Endodermal cell (in vitro differentiated cells): ENCODE data around the gene VAV1. TPM values are rescaled to one million over a fixed set of nuclear protein-coding genes. Genes with fewer than 3 reads are reported as not detected.
"Not testable (repeated sequence)": the region's sequence is repeated elsewhere in the genome, so short reads cannot be mapped to it uniquely, and the experiment has no call there.

ENCODE experiments used
- DNase-seq: peaks from one replicate; pipeline ENCODE4 v3.0.0-alpha.2; 2017
- H3K27ac ChIP-seq: 2 replicates; pipeline ENCODE4 v1.5.1; 2013; ENCODE audit warnings: mild to moderate bottlenecking, low read depth, low read length, moderate library complexity
- H3K27me3 ChIP-seq: 2 replicates; pipeline ENCODE4 v1.6.1; 2013; ENCODE audit warnings: mild to moderate bottlenecking, low read length, moderate library complexity; ENCODE audit not compliant: insufficient read depth, control insufficient read depth, poor library complexity, severe bottlenecking
- H3K36me3 ChIP-seq: 2 replicates; pipeline ENCODE4 v1.7.0; 2013; ENCODE audit warnings: mild to moderate bottlenecking, low read length, moderate library complexity; ENCODE audit not compliant: control insufficient read depth, insufficient read depth
- H3K4me1 ChIP-seq: one replicate; pipeline ENCODE4 v1.7.0; 2013; ENCODE audit warnings: low read length; ENCODE audit not compliant: control insufficient read depth, insufficient read depth
- H3K4me3 ChIP-seq: 2 replicates; pipeline ENCODE4 v1.5.1; 2013; ENCODE audit warnings: mild to moderate bottlenecking, low read length, moderate library complexity
- H3K9ac ChIP-seq: 2 replicates; pipeline ENCODE4 v1.6.1; 2013; ENCODE audit warnings: mild to moderate bottlenecking, low read length, moderate library complexity; ENCODE audit not compliant: poor library complexity, severe bottlenecking; ENCODE audit errors: extremely low read depth
- H3K9me3 ChIP-seq: 2 replicates; pipeline ENCODE4 v1.6.1; 2013; ENCODE audit warnings: mild to moderate bottlenecking, low read length, moderate library complexity; ENCODE audit not compliant: control insufficient read depth
- H3K27ac Mint-ChIP-seq: 2 replicates; pipeline ENCODE4 v1.8.0; 2020; ENCODE audit warnings: mixed read lengths
- H3K27me3 Mint-ChIP-seq: 2 replicates; pipeline ENCODE4 v1.8.0; 2021; ENCODE audit warnings: mild to moderate bottlenecking, mixed read lengths; ENCODE audit not compliant: insufficient read depth
- H3K36me3 Mint-ChIP-seq: 2 replicates; pipeline ENCODE4 v1.8.0; 2020; ENCODE audit warnings: low read depth, mixed read lengths
- H3K4me1 Mint-ChIP-seq: 2 replicates; pipeline ENCODE4 v1.8.0; 2020; ENCODE audit warnings: mixed read lengths
- H3K4me3 Mint-ChIP-seq: 2 replicates; pipeline ENCODE4 v1.8.0; 2020; ENCODE audit warnings: mild to moderate bottlenecking, moderate library complexity, mixed read lengths
- H3K9me3 Mint-ChIP-seq: 2 replicates; pipeline ENCODE4 v1.8.0; 2020; ENCODE audit warnings: mild to moderate bottlenecking, mixed read lengths
- whole genome bisulfite sequencing, 2 experiments: methylation state at CpG; one replicate each; pipeline versions ENCODE4 v1.1.5 to v1.1.7; 2013; ENCODE audit warnings: missing lambda C conversion rate in 2 of 2, mixed read lengths in 1 of 2; ENCODE audit not compliant: insufficient coverage in 1 of 2, insufficient read length in 1 of 2; 5-methylcytosine and 5-hydroxymethylcytosine counted together
- total RNA-seq, 2 donors: library from RNA; stranded (reverse); fragmentation: NEBNext Ultra II Directional in 1 of 2; extraction: Animal tissue kit (Norgen Biotek cat#: 25700) in 1 of 2; gene quantifications; 2 replicates in 1 of 2; 3 replicates in 1 of 2; pipeline ENCODE4 v1.2.1, GENCODE V29; 2021
- TF ChIP-seq, protein P1 (sequence below): fragments of 200-600 bp; sonication (generic); conservative IDR thresholded peaks from 2 replicates; pipeline ENCODE4 v1.5.0; 2021; ENCODE audit warnings: antibody characterized with exemption, mild to moderate bottlenecking

The VAV1 gene
- total RNA-seq, 2 donors from 2014 or later: not detected

DNA sequence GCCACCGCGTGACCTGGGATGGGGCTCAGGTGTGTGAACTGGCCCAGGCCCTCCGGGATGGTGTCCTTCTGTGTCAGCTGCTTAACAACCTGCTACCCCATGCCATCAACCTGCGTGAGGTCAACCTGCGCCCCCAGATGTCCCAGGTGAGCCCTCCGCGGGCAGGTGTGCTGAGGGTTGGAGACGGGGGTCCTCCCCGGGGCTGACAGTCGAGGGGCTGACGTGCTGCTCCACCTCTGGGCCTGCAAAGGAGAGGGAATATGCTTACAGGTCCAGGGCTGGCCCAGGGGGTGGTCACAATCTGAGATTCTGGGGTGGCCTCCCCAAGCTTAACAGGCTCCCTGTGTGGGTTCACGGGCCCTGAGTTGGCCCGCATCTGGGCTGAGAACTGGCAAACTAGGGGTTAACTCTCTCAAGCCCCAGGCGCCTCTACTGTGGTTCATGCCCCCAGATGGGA lies 386 bp downstream of the VAV1 start:
- Mint-ChIP-seq H3K9me3 (no peaks in the 10 kb centered on the region), H3K27ac (no peak overlapping the region), H3K4me3 (no peak overlapping the region), H3K27me3 (peaks cover 4% of the 10 kb centered on the region), H3K4me1 (no peaks in the 10 kb centered on the region), H3K36me3 (no peaks in the 10 kb centered on the region)
- 91 to 92% methylated on average over 10 to 14 of the region's 14 CpGs for WGBS, 2 experiments
- Histone ChIP-seq H3K9ac (no peak overlapping the region), H3K4me3 (no peak overlapping the region), H3K27me3 (no peaks in the 10 kb centered on the region), H3K4me1 (no peaks in the 10 kb centered on the region), H3K27ac (no peak overlapping the region), H3K36me3 (no peaks in the 10 kb centered on the region), H3K9me3 (no peaks in the 10 kb centered on the region)
- TF ChIP-seq, protein P1, sequence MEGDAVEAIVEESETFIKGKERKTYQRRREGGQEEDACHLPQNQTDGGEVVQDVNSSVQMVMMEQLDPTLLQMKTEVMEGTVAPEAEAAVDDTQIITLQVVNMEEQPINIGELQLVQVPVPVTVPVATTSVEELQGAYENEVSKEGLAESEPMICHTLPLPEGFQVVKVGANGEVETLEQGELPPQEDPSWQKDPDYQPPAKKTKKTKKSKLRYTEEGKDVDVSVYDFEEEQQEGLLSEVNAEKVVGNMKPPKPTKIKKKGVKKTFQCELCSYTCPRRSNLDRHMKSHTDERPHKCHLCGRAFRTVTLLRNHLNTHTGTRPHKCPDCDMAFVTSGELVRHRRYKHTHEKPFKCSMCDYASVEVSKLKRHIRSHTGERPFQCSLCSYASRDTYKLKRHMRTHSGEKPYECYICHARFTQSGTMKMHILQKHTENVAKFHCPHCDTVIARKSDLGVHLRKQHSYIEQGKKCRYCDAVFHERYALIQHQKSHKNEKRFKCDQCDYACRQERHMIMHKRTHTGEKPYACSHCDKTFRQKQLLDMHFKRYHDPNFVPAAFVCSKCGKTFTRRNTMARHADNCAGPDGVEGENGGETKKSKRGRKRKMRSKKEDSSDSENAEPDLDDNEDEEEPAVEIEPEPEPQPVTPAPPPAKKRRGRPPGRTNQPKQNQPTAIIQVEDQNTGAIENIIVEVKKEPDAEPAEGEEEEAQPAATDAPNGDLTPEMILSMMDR: no peak
- no peak for DNase-seq

DNA sequence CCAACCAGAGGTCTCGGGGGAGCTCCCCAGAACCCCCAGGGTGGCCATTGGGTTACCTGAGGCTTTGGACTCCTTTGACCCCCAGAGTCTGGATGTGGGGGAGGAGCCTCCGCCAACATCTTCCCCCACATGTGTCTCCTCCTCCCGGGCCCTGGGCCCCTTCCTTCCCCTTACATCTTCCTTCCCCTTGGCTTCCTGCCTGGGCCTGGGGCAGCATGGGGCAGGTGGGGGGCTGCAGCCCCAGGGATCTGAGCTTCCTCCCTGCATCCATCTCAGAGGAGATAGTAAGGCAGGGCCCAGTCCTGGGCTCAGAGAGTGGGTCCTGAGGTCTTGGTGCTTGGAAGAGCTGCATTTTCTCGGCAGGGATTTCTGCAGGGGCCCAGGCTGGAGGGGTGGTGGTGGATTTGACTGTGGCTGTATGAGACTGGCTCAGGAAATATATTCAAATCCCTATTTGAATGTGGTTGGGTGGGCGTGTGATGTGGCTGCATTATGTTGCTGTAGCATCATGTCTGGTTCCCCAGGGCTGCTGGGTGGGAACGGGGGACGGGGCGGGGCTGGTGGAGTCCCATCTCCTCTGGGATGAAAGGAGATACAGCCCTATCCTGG lies 919 bp downstream of the VAV1 start:
- 75 to 92% methylated on average over 6 to 7 of the region's 8 CpGs for WGBS, 2 experiments
- H3K36me3 Mint-ChIP-seq: no peaks in the 10 kb centered on the region
- peak; percentile 60 for DNase-seq

DNA sequence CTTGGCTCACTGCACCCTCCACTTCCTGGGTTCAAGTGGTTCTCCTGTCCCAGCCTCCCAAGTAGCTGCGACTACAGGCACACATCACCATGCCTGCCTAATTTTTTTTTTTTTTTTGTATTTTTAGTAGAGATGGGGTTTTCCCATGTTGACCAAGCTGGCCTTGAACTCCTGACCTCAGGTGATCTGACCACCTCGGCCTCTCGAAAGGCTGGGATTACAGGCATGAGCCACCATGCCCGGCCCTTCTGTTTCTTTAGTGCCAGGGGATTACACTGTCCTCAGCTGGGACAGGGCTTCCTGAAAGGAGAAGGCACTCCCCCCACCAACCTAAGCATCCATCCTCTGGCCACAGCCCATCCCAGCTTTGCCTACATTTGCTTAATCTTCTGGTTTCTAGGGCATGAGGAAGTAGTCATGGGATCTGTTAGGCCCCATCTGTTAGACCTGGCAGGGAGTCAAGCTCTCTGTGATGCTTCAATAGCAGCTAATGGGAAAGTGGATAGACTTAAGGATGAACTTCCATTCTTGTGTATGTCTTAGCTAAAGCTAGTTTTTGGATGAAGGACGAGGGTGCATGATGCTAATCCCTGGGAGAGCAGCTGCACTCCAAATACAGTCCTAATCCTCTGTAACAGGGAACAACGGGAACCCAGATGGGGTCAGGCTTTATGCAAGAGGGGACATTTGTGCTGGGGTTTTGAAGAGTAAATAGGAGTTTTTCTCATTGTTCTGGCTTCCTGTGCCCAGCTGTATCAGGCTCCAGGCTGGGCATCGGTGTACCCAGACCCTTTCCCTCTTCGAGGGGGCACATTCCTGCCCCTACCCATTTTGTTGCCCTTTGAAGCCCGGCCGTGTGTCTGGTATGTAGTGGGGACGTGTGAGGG lies 2.6 kb downstream of the VAV1 start:
- H3K27ac ChIP-seq: no peak overlapping the region
- Mint-ChIP-seq H3K27me3 (peaks cover 4% of the 10 kb centered on the region), H3K4me1 (no peaks in the 10 kb centered on the region), H3K4me3 (no peak overlapping the region), H3K27ac (no peak overlapping the region), H3K36me3 (no peaks in the 10 kb centered on the region), H3K9me3 (no peaks in the 10 kb centered on the region)
- no peaks in the 10 kb centered on the region for H3K36me3 ChIP-seq
- no peaks in the 10 kb centered on the region for H3K27me3 ChIP-seq
- no peaks in the 10 kb centered on the region for H3K4me1 ChIP-seq
- no peak overlapping the region for H3K9ac ChIP-seq
- no peak for DNase-seq
- TF ChIP-seq, protein P1: no peak
- 69 to 75% methylated on average over 6 to 10 of the region's 11 CpGs for WGBS, 2 experiments
- H3K4me3 ChIP-seq: no peak overlapping the region
- H3K9me3 ChIP-seq: no peaks in the 10 kb centered on the region

More for the DNA sequence above, 919 bp downstream of the VAV1 start:
- Histone ChIP-seq H3K27me3 (no peaks in the 10 kb centered on the region), H3K9ac (no peak overlapping the region), H3K27ac (no peak overlapping the region), H3K36me3 (no peaks in the 10 kb centered on the region), H3K4me3 (no peak overlapping the region), H3K4me1 (no peaks in the 10 kb centered on the region), H3K9me3 (no peaks in the 10 kb centered on the region)
- TF ChIP-seq, protein P1: no peak
- H3K27ac Mint-ChIP-seq: no peak overlapping the region
- no peaks in the 10 kb centered on the region for H3K9me3 Mint-ChIP-seq
- H3K4me1 Mint-ChIP-seq: no peaks in the 10 kb centered on the region
- H3K4me3 Mint-ChIP-seq: no peak overlapping the region
- H3K27me3 Mint-ChIP-seq: peaks cover 4% of the 10 kb centered on the region

DNA sequence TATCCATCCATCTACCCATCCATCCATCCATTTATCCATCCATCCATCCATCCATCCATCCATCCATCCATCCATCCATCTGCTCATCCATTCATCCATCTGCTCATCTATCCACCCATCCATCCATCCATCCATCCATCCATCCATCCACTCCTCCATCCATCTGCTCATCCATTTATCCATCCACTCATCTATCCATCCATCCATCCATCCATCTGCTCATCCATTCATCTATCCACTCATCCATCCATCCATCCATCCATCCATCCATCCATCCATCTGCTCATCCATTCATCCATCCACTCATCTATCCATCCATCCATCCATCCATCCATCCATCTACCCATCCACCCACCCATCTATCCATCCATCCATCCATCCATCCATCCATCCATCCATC lies 3.5 kb downstream of the VAV1 start:
- H3K27ac ChIP-seq, H3K9ac ChIP-seq, H3K27ac Mint-ChIP-seq, H3K27me3 ChIP-seq, H3K27me3 Mint-ChIP-seq, H3K9me3 ChIP-seq, H3K9me3 Mint-ChIP-seq, H3K4me3 Mint-ChIP-seq, H3K36me3 ChIP-seq, DNase-seq, H3K4me3 ChIP-seq, H3K36me3 Mint-ChIP-seq, H3K4me1 ChIP-seq, H3K4me1 Mint-ChIP-seq: not testable (repeated sequence)
